K562 (cell line): Measurements from ENCODE around the gene MYL3. TPM values are rescaled to one million over a fixed set of nuclear protein-coding genes. Genes with fewer than 3 reads are reported as not detected.
A peak's percentile ranks its signal among the peaks of the same experiment; 100 is the strongest.

Source experiments
- ARID2 ChIP-seq: fragments of 450-650 bp; IDR thresholded peaks from 2 replicates; pipeline ENCODE4 v1.6.1; 2017; ENCODE audit warnings: antibody characterized with exemption, mild to moderate bottlenecking
- CREB3L1 ChIP-seq: fragments of 450-650 bp; IDR thresholded peaks from 2 replicates; pipeline ENCODE4 v1.6.1; 2014; ENCODE audit warnings: low read depth, mild to moderate bottlenecking, moderate library complexity, borderline replicate concordance
- EGR1 ChIP-seq: fragments of 450-650 bp; conservative IDR thresholded peaks from 2 replicates; pipeline ENCODE4 v1.6.1; 2017; ENCODE audit warnings: mild to moderate bottlenecking
- ESRRA ChIP-seq: fragments of 450-650 bp; IDR thresholded peaks from 2 replicates; pipeline ENCODE4 v1.6.1; 2014; ENCODE audit warnings: low read depth, mild to moderate bottlenecking, moderate library complexity, borderline replicate concordance
- NFIC ChIP-seq: fragments of 450-650 bp; IDR thresholded peaks from 2 replicates; pipeline ENCODE4 v1.6.1; 2017; ENCODE audit warnings: mild to moderate bottlenecking, inconsistent platforms
- PHB2 ChIP-seq: fragments of 450-650 bp; IDR thresholded peaks from 2 replicates; pipeline ENCODE4 v1.6.1; 2017; ENCODE audit warnings: low read depth
- RNF219 ChIP-seq: fragments of 250-450 bp; sonication (Bioruptor Pico); IDR thresholded peaks from 2 replicates; pipeline ENCODE4 v1.5.0; 2022; ENCODE audit warnings: mild to moderate bottlenecking
- ZNF12 ChIP-seq: sonication (generic); formaldehyde crosslinking; IDR thresholded peaks from 2 replicates; pipeline ENCODE4 v1.4.0; 2020; ENCODE audit warnings: mild to moderate bottlenecking, missing genetic modification reagents
- ZNF134 ChIP-seq: fragments of 250-450 bp; sonication (Bioruptor Pico); conservative IDR thresholded peaks from 2 replicates; pipeline ENCODE4 v1.4.0; 2020
- ZNF449 ChIP-seq: fragments of 250-450 bp; sonication (Bioruptor Pico); IDR thresholded peaks from 2 replicates; pipeline ENCODE4 v1.8.0; 2022; ENCODE audit warnings: moderate library complexity, mild to moderate bottlenecking, inconsistent platforms
- ZNF609 ChIP-seq: sonication (generic); formaldehyde crosslinking; IDR thresholded peaks from 2 replicates; pipeline ENCODE4 v1.8.1; 2023; ENCODE audit warnings: missing genetic modification reagents, mild to moderate bottlenecking, borderline replicate concordance
- ZNF740 ChIP-seq, 3 experiments: fragments of 200-800 bp in 1 of 3; sonication (Bioruptor generic) in 1 of 3; sonication (generic) in 1 of 3; formaldehyde crosslinking in 1 of 3; IDR thresholded peaks; 2 replicates each; pipeline versions ENCODE4 v1.6.1 to v1.8.0; 2016 to 2022; ENCODE audit warnings: mild to moderate bottlenecking in 2 of 3, missing compliant biosample characterization in 2 of 3, missing genetic modification characterization in 2 of 3, missing genetic modification reagents in 1 of 3
- polyA plus RNA-seq, 8 experiments: library from polyadenylated mRNA; depleted of rRNA in 4 of 8; stranded (reverse) in 5 of 8; unstranded in 3 of 8; fragments of >200 nt; fragmentation: Nextera tagmentation in 2 of 8; fragmentation: Illumina TruSeq in 1 of 8; extraction: Ambion mirVana in 2 of 8; extraction: Trizol in 1 of 8; gene quantifications; 2 replicates each; pipeline versions ENCODE4 v1.2.1 to v1.2.3, GENCODE V29; 2011 to 2014; ENCODE audit warnings: inconsistent platforms in 1 of 8, missing spikeins in 1 of 8
- total RNA-seq, 7 experiments: library from RNA; depleted of rRNA in 6 of 7; stranded (reverse); fragments of >200 nt in 6 of 7; fragmentation: Illumina TruSeq in 2 of 7; extraction: Trizol in 2 of 7; gene quantifications; 2 replicates each; pipeline versions ENCODE4 v1.2.1 to v1.2.3, GENCODE V29; 2011 to 2021; ENCODE audit warnings: low replicate concordance in 1 of 7

MYL3 gene
- total and polyA plus RNA-seq, 9 of the 15 experiments (the other 6 are each of a cell fraction or from before 2014, with no cell fraction given) = 0.14 to 0.45 TPM; not detected in 7

GRCh38 chr3:46895204-46895660 is 32.0 kb upstream of the MYL3 start (continued):
- TF ChIP-seq ARID2 (peak; percentile 75; the same call in 1 of the 2 replicates), ZNF12 (CRISPR knock-in tag) (no peak), CREB3L1 (no peak), PHB2 (no peak), ZNF449 (CRISPR knock-in tag) (no peak), NFIC (peak; percentile 33; the same call in 1 of the 2 replicates), EGR1 (peak; percentile 73), ESRRA (no peak; the same call in 1 of the 2 replicates), ZNF609 (CRISPR knock-in tag) (no peak), ZNF740 (CRISPR knock-in tag; IDR thresholded peaks at IDR 0.05) (peak; percentile 70; the same call in 1 of the 2 replicates), ZNF740 (tag; IDR thresholded peaks at IDR 0.05) (no peak), ZNF134 (CRISPR knock-in tag) (no peak), RNF219 (CRISPR knock-in tag) (no peak)
